Measurements from ENCODE around the gene CEP128. TPM values are rescaled to one million over a fixed set of nuclear protein-coding genes. Genes with fewer than 3 reads are reported as not detected.
A peak's percentile ranks its signal among the peaks of the same experiment; 100 is the strongest.

The CEP128 gene
- total RNA-seq: 14.3 TPM
- 2.1 TPM for polyA plus RNA-seq

- H3K4me1 ChIP-seq (ENCODE audit: insufficient read depth): no peaks in the 10 kb centered on the region
- DNase-seq (ENCODE audit: extremely low spot score): peak; percentile 95
- WGBS: 2% methylated on average over 40 of the region's 40 CpGs
- H3K36me3 ChIP-seq (ENCODE audit: insufficient read depth): no peaks in the 10 kb centered on the region
- no peak within 1 kb of the TSS for H3K27ac ChIP-seq (ENCODE audit: low read depth)
- H3K4me3 ChIP-seq (ENCODE audit: low read depth, low read length): peak within 1 kb of the TSS; percentile 62
Observed at GRCh38 chr14:80941241-80942185, at the start of gene CEP128. Gene CEP128, minus strand, starts transcription at chr14:80941738.

- no peaks in the 10 kb centered on the region for H3K4me1 ChIP-seq (ENCODE audit: insufficient read depth)
- WGBS: 77% methylated on average over 6 of the region's 6 CpGs
- DNase-seq (ENCODE audit: extremely low spot score): no peak
Observed at GRCh38 chr14:80988735-80989429, 47.3 kb upstream of the CEP128 start.

GRCh38 chr14:80988192-80988591 lies 46.7 kb upstream of the CEP128 start:
- Histone ChIP-seq H3K4me3 (ENCODE audit: low read depth, low read length) (no peak overlapping the region), H3K4me1 (ENCODE audit: insufficient read depth) (no peaks in the 10 kb centered on the region), H3K36me3 (ENCODE audit: insufficient read depth) (no peaks in the 10 kb centered on the region), H3K27ac (ENCODE audit: low read depth) (no peak overlapping the region)
- WGBS: 48% methylated on average over 1 of the region's 1 CpG
- DNase-seq (ENCODE audit: extremely low spot score): no peak

More at GRCh38 chr14:80988735-80989429, 47.3 kb upstream of the CEP128 start:
- Histone ChIP-seq H3K36me3 (ENCODE audit: insufficient read depth) (no peaks in the 10 kb centered on the region), H3K4me3 (ENCODE audit: low read depth, low read length) (no peak overlapping the region), H3K27ac (ENCODE audit: low read depth) (no peak overlapping the region)

- 37% methylated on average over 6 of the region's 6 CpGs for WGBS
- DNase-seq (ENCODE audit: extremely low spot score): peak; percentile 35
Observed at GRCh38 chr14:80987235-80988032, 45.9 kb upstream of the CEP128 start.

GRCh38 chr14:80982711-80983110 lies 41.2 kb upstream of the CEP128 start:
- H3K4me1 ChIP-seq (ENCODE audit: insufficient read depth): no peaks in the 10 kb centered on the region
- H3K27ac ChIP-seq (ENCODE audit: low read depth): no peak overlapping the region
- DNase-seq (ENCODE audit: extremely low spot score): no peak
- 80% methylated on average over 2 of the region's 2 CpGs for WGBS
- H3K36me3 ChIP-seq (ENCODE audit: insufficient read depth): no peaks in the 10 kb centered on the region
- no peak overlapping the region for H3K4me3 ChIP-seq (ENCODE audit: low read depth, low read length)

More at GRCh38 chr14:80987235-80988032, 45.9 kb upstream of the CEP128 start:
- Histone ChIP-seq H3K4me1 (ENCODE audit: insufficient read depth) (no peaks in the 10 kb centered on the region), H3K4me3 (ENCODE audit: low read depth, low read length) (no peak overlapping the region), H3K27ac (ENCODE audit: low read depth) (no peak overlapping the region), H3K36me3 (ENCODE audit: insufficient read depth) (no peaks in the 10 kb centered on the region)

- no peak overlapping the region for H3K4me3 ChIP-seq (ENCODE audit: low read depth, low read length)
- DNase-seq (ENCODE audit: extremely low spot score): no peak
- no peaks in the 10 kb centered on the region for H3K36me3 ChIP-seq (ENCODE audit: insufficient read depth)
- WGBS: 93% methylated on average over 7 of the region's 7 CpGs
- no peak overlapping the region for H3K27ac ChIP-seq (ENCODE audit: low read depth)
- H3K4me1 ChIP-seq (ENCODE audit: insufficient read depth): no peaks in the 10 kb centered on the region
Observed at GRCh38 chr14:80981673-80982072, 40.1 kb upstream of the CEP128 start.

GRCh38 chr14:80981156-80981555 lies 39.6 kb upstream of the CEP128 start:
- H3K4me3 ChIP-seq (ENCODE audit: low read depth, low read length): no peak overlapping the region
- no peaks in the 10 kb centered on the region for H3K4me1 ChIP-seq (ENCODE audit: insufficient read depth)
- DNase-seq (ENCODE audit: extremely low spot score): no peak
- no peaks in the 10 kb centered on the region for H3K36me3 ChIP-seq (ENCODE audit: insufficient read depth)
- H3K27ac ChIP-seq (ENCODE audit: low read depth): no peak overlapping the region
- whole genome bisulfite sequencing: 64% methylated on average over 3 of the region's 3 CpGs

GRCh38 chr14:80979951-80980350 lies 38.4 kb upstream of the CEP128 start:
- no peaks in the 10 kb centered on the region for H3K36me3 ChIP-seq (ENCODE audit: insufficient read depth)
- H3K27ac ChIP-seq (ENCODE audit: low read depth): no peak overlapping the region
- WGBS: 82% methylated on average over 2 of the region's 2 CpGs
- no peak for DNase-seq (ENCODE audit: extremely low spot score)
- H3K4me3 ChIP-seq (ENCODE audit: low read depth, low read length): no peak overlapping the region
- no peaks in the 10 kb centered on the region for H3K4me1 ChIP-seq (ENCODE audit: insufficient read depth)

GRCh38 chr14:80978403-80978802 lies 36.9 kb upstream of the CEP128 start:
- no peaks in the 10 kb centered on the region for H3K36me3 ChIP-seq (ENCODE audit: insufficient read depth)
- WGBS: 54% methylated on average over 2 of the region's 2 CpGs
- no peak for DNase-seq (ENCODE audit: extremely low spot score)
- no peak overlapping the region for H3K27ac ChIP-seq (ENCODE audit: low read depth)
- no peak overlapping the region for H3K4me3 ChIP-seq (ENCODE audit: low read depth, low read length)
- H3K4me1 ChIP-seq (ENCODE audit: insufficient read depth): no peaks in the 10 kb centered on the region

- H3K4me1 ChIP-seq (ENCODE audit: insufficient read depth): no peaks in the 10 kb centered on the region
- H3K4me3 ChIP-seq (ENCODE audit: low read depth, low read length): no peak overlapping the region
- no peak overlapping the region for H3K27ac ChIP-seq (ENCODE audit: low read depth)
- DNase-seq (ENCODE audit: extremely low spot score): no peak
- H3K36me3 ChIP-seq (ENCODE audit: insufficient read depth): no peaks in the 10 kb centered on the region
Observed at GRCh38 chr14:80977221-80977620, 35.7 kb upstream of the CEP128 start.

GRCh38 chr14:80974679-80975078 lies 33.1 kb upstream of the CEP128 start:
- DNase-seq (ENCODE audit: extremely low spot score): no peak
- Histone ChIP-seq H3K36me3 (ENCODE audit: insufficient read depth) (no peaks in the 10 kb centered on the region), H3K27ac (ENCODE audit: low read depth) (no peak overlapping the region), H3K4me3 (ENCODE audit: low read depth, low read length) (no peak overlapping the region), H3K4me1 (ENCODE audit: insufficient read depth) (no peaks in the 10 kb centered on the region)
- WGBS: 27% methylated on average over 2 of the region's 2 CpGs

GRCh38 chr14:80973931-80974641 lies 32.5 kb upstream of the CEP128 start:
- no peak for DNase-seq (ENCODE audit: extremely low spot score)
- no peak overlapping the region for H3K4me3 ChIP-seq (ENCODE audit: low read depth, low read length)
- WGBS: 20% methylated on average over 5 of the region's 5 CpGs
- no peak overlapping the region for H3K27ac ChIP-seq (ENCODE audit: low read depth)
- no peaks in the 10 kb centered on the region for H3K4me1 ChIP-seq (ENCODE audit: insufficient read depth)
- no peaks in the 10 kb centered on the region for H3K36me3 ChIP-seq (ENCODE audit: insufficient read depth)

GRCh38 chr14:80965037-80965436 lies 23.5 kb upstream of the CEP128 start:
- no peaks in the 10 kb centered on the region for H3K36me3 ChIP-seq (ENCODE audit: insufficient read depth)
- DNase-seq (ENCODE audit: extremely low spot score): no peak
- WGBS: 57% methylated on average over 5 of the region's 5 CpGs
- H3K4me1 ChIP-seq (ENCODE audit: insufficient read depth): no peaks in the 10 kb centered on the region
- H3K27ac ChIP-seq (ENCODE audit: low read depth): no peak overlapping the region
- H3K4me3 ChIP-seq (ENCODE audit: low read depth, low read length): no peak overlapping the region
